NCI-H446 treated with DMSO at 0.1 percent for 48 hours (cell line): ENCODE data around the gene HOTAIR.
A peak's percentile ranks its signal among the peaks of the same experiment; 100 is the strongest.

ENCODE experiments used
- DNase-seq: peaks from one replicate; lab custom pipeline; 2025; lab: John Stamatoyannopoulos, UW

HOTAIR gene

GRCh38 chr12:53974084-53975063 is at the start of gene HOTAIR:
TSS of gene HOTAIR (minus strand) at chr12:53974954.
- DNase-seq = no peak

- DNase-seq = no peak
Measured at GRCh38 chr12:54024127-54024526, 49.4 kb upstream of the HOTAIR start.

GRCh38 chr12:54022960-54023884 is 48.5 kb upstream of the HOTAIR start:
- DNase-seq = no peak

GRCh38 chr12:54021432-54022013 is 46.8 kb upstream of the HOTAIR start:
- no peak for DNase-seq

GRCh38 chr12:54020591-54021405 is 46.0 kb upstream of the HOTAIR start:
- no peak for DNase-seq

GRCh38 chr12:54019924-54020590 is 45.3 kb upstream of the HOTAIR start:
- no peak for DNase-seq

- no peak for DNase-seq
Measured at GRCh38 chr12:54019091-54019811, 44.5 kb upstream of the HOTAIR start.

- no peak for DNase-seq
Measured at GRCh38 chr12:54018468-54018984, 43.8 kb upstream of the HOTAIR start.

GRCh38 chr12:54017878-54018467 is 43.2 kb upstream of the HOTAIR start:
- DNase-seq = peak; percentile 94

- peak; percentile 69 for DNase-seq
Measured at GRCh38 chr12:54017027-54017788, 42.5 kb upstream of the HOTAIR start.

- DNase-seq = peak; percentile 67
Measured at GRCh38 chr12:54016478-54016964, 41.8 kb upstream of the HOTAIR start.

- no peak for DNase-seq
Measured at GRCh38 chr12:54016051-54016450, 41.3 kb upstream of the HOTAIR start.

- DNase-seq = no peak
Measured at GRCh38 chr12:54015018-54015931, 40.5 kb upstream of the HOTAIR start.

- no peak for DNase-seq
Measured at GRCh38 chr12:54014377-54015017, 39.7 kb upstream of the HOTAIR start.

- DNase-seq = no peak
Measured at GRCh38 chr12:54012631-54013409, 38.1 kb upstream of the HOTAIR start.
